OCI-LY3 (cell line): ENCODE data around the gene NLK.

Experiments used
- H2AFZ ChIP-seq: fragments of 200-600, 300-600 bp; shearing (Covaris generic); 2 replicates; pipeline ENCODE4 v1.6.0; 2014; ENCODE audit warnings: antibody characterized with exemption, low read depth, low read length
- H3K27ac ChIP-seq: fragments of 200-600, 300-600 bp; sonication (generic); 2 replicates; pipeline ENCODE4 v1.5.1; 2014; ENCODE audit warnings: mild to moderate bottlenecking, low read length, moderate library complexity, mixed read lengths
- H3K27me3 ChIP-seq: fragments of 200-600, 300-600 bp; sonication (generic); 2 replicates; pipeline ENCODE4 v1.6.1; 2014; ENCODE audit warnings: low read depth, low read length, mixed read lengths
- H3K36me3 ChIP-seq: fragments of 200-600, 300-600 bp; sonication (generic); replicated peaks from 2 replicates; pipeline ENCODE3; 2014; ENCODE audit warnings: low read depth, low read length, mixed read lengths
- H3K4me1 ChIP-seq: fragments of 300-600, 200-600 bp; sonication (generic); 2 replicates; pipeline ENCODE4 v1.6.1; 2014; ENCODE audit warnings: low read length, mixed read lengths
- H3K4me2 ChIP-seq: fragments of 200-600, 300-600 bp; sonication (generic); 2 replicates; pipeline ENCODE4 v1.6.1; 2014; ENCODE audit warnings: low read length, mixed read lengths
- H3K4me3 ChIP-seq: fragments of 300-600, 200-600 bp; sonication (generic); 2 replicates; pipeline ENCODE4 v1.5.1; 2014; ENCODE audit warnings: antibody characterized with exemption, mild to moderate bottlenecking, low read length, moderate library complexity
- H3K79me2 ChIP-seq: fragments of 300-600, 200-600 bp; shearing (Covaris generic); 2 replicates; pipeline ENCODE4 v1.6.1; 2014; ENCODE audit warnings: mild to moderate bottlenecking, low read length, mixed read lengths
- H3K9ac ChIP-seq: fragments of 300-600, 200-600 bp; shearing (Covaris generic); 2 replicates; pipeline ENCODE4 v1.6.0; 2014; ENCODE audit warnings: mild to moderate bottlenecking, low read length, moderate library complexity
- H3K9me3 ChIP-seq: fragments of 200-600, 300-600 bp; shearing (Covaris generic); 2 replicates; pipeline ENCODE4 v1.6.1; 2014; ENCODE audit warnings: low read length, mixed read lengths; ENCODE audit not compliant: insufficient read depth
- H4K20me1 ChIP-seq: fragments of 200-600, 300-600 bp; sonication (generic); 2 replicates; pipeline ENCODE4 v1.6.1; 2016; ENCODE audit warnings: low read length, mixed read lengths; ENCODE audit not compliant: insufficient read depth
- CTCF ChIP-seq: fragments of 200-600, 300-600 bp; sonication (generic); IDR thresholded peaks from 2 replicates; pipeline ENCODE4 v1.5.1; 2014; ENCODE audit warnings: antibody characterized with exemption, low read length, low read depth
- EZH2phosphoT487 ChIP-seq: fragments of 200-600 bp; shearing (Covaris generic); IDR thresholded peaks from 2 replicates; pipeline ENCODE4 v1.6.1; 2018; ENCODE audit warnings: antibody characterized with exemption, mixed run types, low read depth

The NLK gene

GRCh38 chr17:28059675-28060074 is 17.2 kb downstream of the NLK start:
- peaks cover 39% of the 10 kb centered on the region for H3K4me1 ChIP-seq
- H3K9me3 ChIP-seq = no peaks in the 10 kb centered on the region
- H3K27ac ChIP-seq = no peak overlapping the region
- H3K4me3 ChIP-seq = no peak overlapping the region
- H2AFZ ChIP-seq = no peak overlapping the region
- H4K20me1 ChIP-seq = peaks cover 5% of the 10 kb centered on the region
- no peaks in the 10 kb centered on the region for H3K36me3 ChIP-seq
- peaks cover 40% of the 10 kb centered on the region for H3K79me2 ChIP-seq
- no peaks in the 10 kb centered on the region for H3K27me3 ChIP-seq
- no peak overlapping the region for H3K4me2 ChIP-seq
- no peak overlapping the region for H3K9ac ChIP-seq
- TF ChIP-seq EZH2phosphoT487 = no peak
- no peak for TF ChIP-seq CTCF

GRCh38 chr17:28065706-28066105 is 23.2 kb downstream of the NLK start:
- TF ChIP-seq EZH2phosphoT487 = no peak
- Histone ChIP-seq H3K79me2 (peaks cover 7% of the 10 kb centered on the region; the same call in 1 of the 2 replicates), H3K4me1 (no peaks in the 10 kb centered on the region)

GRCh38 chr17:28069061-28069460 is 26.6 kb downstream of the NLK start:
- H2AFZ ChIP-seq = no peak overlapping the region
- peaks cover 12% of the 10 kb centered on the region; the same call in 1 of the 2 replicates for H3K79me2 ChIP-seq

More at GRCh38 chr17:28065706-28066105, 23.2 kb downstream of the NLK start:
- Histone ChIP-seq H3K4me3 (no peak overlapping the region), H3K27ac (no peak overlapping the region), H3K9ac (no peak overlapping the region), H3K27me3 (no peaks in the 10 kb centered on the region), H2AFZ (no peak overlapping the region), H3K36me3 (no peaks in the 10 kb centered on the region), H3K9me3 (no peaks in the 10 kb centered on the region), H4K20me1 (0 out of 2 replicates have a peak, but pooled peaks cover 6% of the 10 kb centered on the region), H3K4me2 (no peak overlapping the region)

GRCh38 chr17:28071179-28071578 is 28.7 kb downstream of the NLK start:
- TF ChIP-seq CTCF (no peak), EZH2phosphoT487 (no peak)
- Histone ChIP-seq H3K27ac (no peak overlapping the region), H2AFZ (no peak overlapping the region), H3K27me3 (no peaks in the 10 kb centered on the region), H3K9me3 (peaks cover 11% of the 10 kb centered on the region; the same call in 1 of the 2 replicates), H3K36me3 (peaks cover 6% of the 10 kb centered on the region), H3K4me1 (peaks cover 7% of the 10 kb centered on the region), H3K9ac (no peak overlapping the region), H3K4me2 (no peak overlapping the region), H3K4me3 (no peak overlapping the region), H4K20me1 (peaks cover 7% of the 10 kb centered on the region; the same call in 1 of the 2 replicates), H3K79me2 (peaks cover 9% of the 10 kb centered on the region; the same call in 1 of the 2 replicates)

More at GRCh38 chr17:28069061-28069460, 26.6 kb downstream of the NLK start:
- H3K36me3 ChIP-seq = peaks cover 6% of the 10 kb centered on the region
- H3K27ac ChIP-seq = no peak overlapping the region
- H3K9ac ChIP-seq = no peak overlapping the region
- H3K4me1 ChIP-seq = peaks cover 7% of the 10 kb centered on the region
- H3K27me3 ChIP-seq = no peaks in the 10 kb centered on the region
- H3K4me3 ChIP-seq = no peak overlapping the region
- 0 out of 2 replicates have a peak, but pooled peaks cover 6% of the 10 kb centered on the region for H4K20me1 ChIP-seq
- H3K9me3 ChIP-seq = peaks cover 11% of the 10 kb centered on the region; the same call in 1 of the 2 replicates
- no peak for TF ChIP-seq CTCF
- no peak for TF ChIP-seq EZH2phosphoT487
- no peak overlapping the region for H3K4me2 ChIP-seq
